H1 (cell line): Measurements from ENCODE around the gene TNIK. TPM values are rescaled to one million over a fixed set of nuclear protein-coding genes. Genes with fewer than 3 reads are reported as not detected.

Experiments
- CTCF ChIA-PET: fragments of 300-600 bp; sonication (Branson Sonifier 250); formaldehyde crosslinking; loops from one replicate; lab custom pipeline; 2021; ENCODE audit not compliant: partially characterized antibody; lab: Charles Lee
- POLR2A ChIA-PET: fragments of 300-600 bp; sonication (Branson Sonifier 250); formaldehyde crosslinking; loops from one replicate; lab custom pipeline; 2021; ENCODE audit warnings: inconsistent platforms; ENCODE audit not compliant: partially characterized antibody; lab: Charles Lee
- DNase-seq, 2 experiments: peaks; one replicate each; pipeline versions ENCODE4 v3.0.0 to v3.0.0-alpha.2; 2010 to 2022; ENCODE audit warnings: low spot score in 2 of 2, low read depth in 1 of 2, mixed read lengths in 1 of 2
- FAIRE-seq: peaks from 2 replicates; lab custom pipeline; 2011; peaks lifted over from hg19 to GRCh38; lab: Jason Lieb, UNC
- H2AFZ ChIP-seq: 2 replicates; pipeline ENCODE4 v1.8.1; 2012; ENCODE audit warnings: low read length, inconsistent platforms
- H2AK5ac ChIP-seq: 2 replicates; pipeline ENCODE4 v1.6.1; 2013; ENCODE audit warnings: low read depth, low read length
- H2BK120ac ChIP-seq: replicated peaks from 2 replicates; pipeline ENCODE3; 2013; ENCODE audit warnings: low read depth, low read length, inconsistent platforms
- H2BK12ac ChIP-seq: 2 replicates; pipeline ENCODE4 v1.6.1; 2013; ENCODE audit warnings: low read depth, low read length
- H2BK15ac ChIP-seq: 2 replicates; pipeline ENCODE4 v1.6.1; 2013; ENCODE audit warnings: low read length
- H2BK20ac ChIP-seq: 2 replicates; pipeline ENCODE4 v1.6.1; 2013; ENCODE audit warnings: low read length
- H2BK5ac ChIP-seq: 2 replicates; pipeline ENCODE4 v1.6.1; 2013; ENCODE audit warnings: low read depth, low read length
- H3K14ac ChIP-seq: 2 replicates; pipeline ENCODE4 v1.6.1; 2013; ENCODE audit warnings: inconsistent platforms; ENCODE audit not compliant: insufficient read length
- H3K18ac ChIP-seq: 2 replicates; pipeline ENCODE4 v1.6.1; 2013; ENCODE audit warnings: low read length; ENCODE audit errors: extremely low read depth
- H3K23ac ChIP-seq: 2 replicates; pipeline ENCODE4 v1.6.1; 2013; ENCODE audit warnings: inconsistent platforms; ENCODE audit not compliant: insufficient read length
- H3K23me2 ChIP-seq: 2 replicates; pipeline ENCODE4 v1.6.1; 2013; ENCODE audit warnings: low read depth, low read length
- H3K27ac ChIP-seq: 2 replicates; pipeline ENCODE4 v1.6.1; 2011; ENCODE audit warnings: low read depth, low read length, inconsistent platforms
- H3K27me3 ChIP-seq, 4 experiments: replicated peaks in 1 of 4; 1 replicate in 1 of 4; 2 replicates in 3 of 4; pipeline versions ENCODE4 v1.6.1 to v1.8.1; 2011 to 2013; ENCODE audit warnings: low read length in 3 of 4, mild to moderate bottlenecking in 3 of 4, inconsistent platforms in 2 of 4, mixed read lengths in 2 of 4, moderate library complexity in 1 of 4; ENCODE audit not compliant: control insufficient read depth in 3 of 4, insufficient read depth in 3 of 4; ENCODE audit errors: extremely low read depth in 1 of 4
- H3K36me3 ChIP-seq, 4 experiments: 2 replicates each; pipeline versions ENCODE4 v1.6.1 to v1.8.1; 2011 to 2013; ENCODE audit warnings: mild to moderate bottlenecking in 4 of 4, low read length in 3 of 4, moderate library complexity in 2 of 4, control low read depth in 1 of 4, inconsistent platforms in 1 of 4; ENCODE audit not compliant: insufficient read depth in 4 of 4, control insufficient read depth in 2 of 4
- H3K4ac ChIP-seq: replicated peaks from 2 replicates; pipeline ENCODE3; 2013; ENCODE audit warnings: low read length, low read depth, mixed read lengths, inconsistent platforms; ENCODE audit not compliant: insufficient read length
- H3K4me1 ChIP-seq, 4 experiments: replicated peaks in 1 of 4; 1 replicate in 1 of 4; 2 replicates in 3 of 4; pipeline versions ENCODE4 v1.6.1 to v1.8.1; 2011 to 2013; ENCODE audit warnings: low read length in 3 of 4, inconsistent platforms in 2 of 4, mixed read lengths in 1 of 4; ENCODE audit not compliant: insufficient read depth in 4 of 4, control insufficient read depth in 3 of 4
- H3K4me2 ChIP-seq, 2 experiments: 2 replicates each; pipeline versions ENCODE4 v1.6.1 to v1.8.1; 2011 to 2013; ENCODE audit warnings: low read depth in 2 of 2, low read length in 2 of 2, control low read depth in 1 of 2, inconsistent platforms in 1 of 2, mild to moderate bottlenecking in 1 of 2; ENCODE audit not compliant: insufficient read depth in 1 of 2
- H3K4me3 ChIP-seq, 4 experiments: fragments of 200-600, 300-600 bp in 1 of 4; sonication (generic), shearing (Covaris generic), sonication (Bioruptor Twin) in 1 of 4; 2 replicates each; pipeline versions ENCODE4 v1.5.1 to v1.8.1; 2011 to 2016; ENCODE audit warnings: low read length in 4 of 4, low read depth in 3 of 4, control low read depth in 2 of 4, inconsistent platforms in 2 of 4, mild to moderate bottlenecking in 2 of 4, mixed read lengths in 1 of 4, moderate library complexity in 1 of 4; ENCODE audit not compliant: insufficient read depth in 2 of 4; ENCODE audit errors: extremely low read depth in 1 of 4
- H3K56ac ChIP-seq: replicated peaks from 2 replicates; pipeline ENCODE3; 2013; ENCODE audit warnings: low read depth, mild to moderate bottlenecking, mixed read lengths, low read length, inconsistent platforms; ENCODE audit not compliant: insufficient read length
- H3K79me1 ChIP-seq: 2 replicates; pipeline ENCODE4 v1.6.1; 2013; ENCODE audit warnings: low read depth, low read length, control low read depth
- H3K79me2 ChIP-seq, 2 experiments: 2 replicates each; pipeline versions ENCODE4 v1.6.1 to v1.8.1; 2012 to 2013; ENCODE audit warnings: low read length in 2 of 2, mild to moderate bottlenecking in 2 of 2, inconsistent platforms in 1 of 2; ENCODE audit not compliant: insufficient read depth in 2 of 2, control insufficient read depth in 1 of 2
- H3K9ac ChIP-seq, 4 experiments: replicated peaks in 1 of 4; 1 replicate in 1 of 4; 2 replicates in 3 of 4; pipeline versions ENCODE4 v1.6.1 to v1.8.1; 2011 to 2013; ENCODE audit warnings: low read depth in 3 of 4, low read length in 3 of 4, control low read depth in 2 of 4, mild to moderate bottlenecking in 2 of 4, moderate library complexity in 2 of 4, inconsistent platforms in 1 of 4; ENCODE audit errors: extremely low read depth in 1 of 4
- H3K9me3 ChIP-seq, 2 experiments: 2 replicates each; pipeline versions ENCODE4 v1.6.1 to v1.8.1; 2012 to 2013; ENCODE audit warnings: mild to moderate bottlenecking in 2 of 2, moderate library complexity in 2 of 2, control low read depth in 1 of 2, inconsistent platforms in 1 of 2, low read depth in 1 of 2, low read length in 1 of 2, mixed read lengths in 1 of 2; ENCODE audit not compliant: insufficient read depth in 2 of 2
- H4K20me1 ChIP-seq, 2 experiments: replicated peaks in 1 of 2; 2 replicates each; pipeline versions ENCODE3 to v1.8.1; 2011 to 2013; ENCODE audit warnings: inconsistent platforms in 2 of 2, low read length in 2 of 2, mild to moderate bottlenecking in 1 of 2; ENCODE audit not compliant: insufficient read depth in 2 of 2, control insufficient read depth in 1 of 2
- H4K5ac ChIP-seq: 2 replicates; pipeline ENCODE4 v1.6.1; 2013; ENCODE audit warnings: low read length, low read depth, mixed read lengths, inconsistent platforms; ENCODE audit not compliant: insufficient read length
- H4K8ac ChIP-seq: 2 replicates; pipeline ENCODE4 v1.8.0; 2013; ENCODE audit warnings: mild to moderate bottlenecking, moderate library complexity, low read length, inconsistent platforms; ENCODE audit not compliant: insufficient read depth; ENCODE audit errors: extremely low read depth
- H4K91ac ChIP-seq: replicated peaks from 2 replicates; pipeline ENCODE3; 2013; ENCODE audit warnings: low read length, mixed read lengths, inconsistent platforms; ENCODE audit not compliant: insufficient read length
- EP300 ChIP-seq, 2 experiments: IDR thresholded peaks; 1 replicate in 1 of 2; 2 replicates in 1 of 2; pipeline ENCODE4 v1.6.1; 2011 to 2012; ENCODE audit warnings: low read depth in 2 of 2, low read length in 2 of 2, mild to moderate bottlenecking in 2 of 2, borderline replicate concordance in 1 of 2, inconsistent platforms in 1 of 2, moderate library complexity in 1 of 2
- WGBS, 2 experiments: shearing (Covaris generic) in 1 of 2; methylation state at CpG; one replicate each; pipeline versions ENCODE4 v1.1.6 to v1.1.7; 2013 to 2015; ENCODE audit warnings: low lambda C conversion rate in 2 of 2, mixed read lengths in 2 of 2, inconsistent platforms in 1 of 2, low coverage in 1 of 2, missing lambda C conversion rate in 1 of 2; ENCODE audit not compliant: insufficient replicate concordance in 2 of 2, insufficient coverage in 1 of 2, insufficient read length in 1 of 2; ENCODE audit errors: extremely low coverage in 1 of 2, missing lambda C conversion rate in 1 of 2; 5-methylcytosine and 5-hydroxymethylcytosine counted together
- polyA plus RNA-seq, 7 experiments: library from polyadenylated mRNA; depleted of rRNA in 3 of 7; stranded (reverse) in 5 of 7; unstranded in 2 of 7; fragments of >200 nt in 5 of 7; fragments of 200-250 nt in 2 of 7; gene quantifications; 1 replicate in 5 of 7; 2 replicates in 1 of 7; 4 replicates in 1 of 7; pipeline versions ENCODE4 v1.2.1 to v1.2.3, GENCODE V29; 2011 to 2013; ENCODE audit warnings: missing spikeins in 2 of 7, mixed read lengths in 2 of 7
- total RNA-seq: library from RNA; stranded (reverse); fragmentation: NEBNext Ultra II Directional; extraction: Animal tissue kit (Norgen Biotek cat#: 25700); gene quantifications from 2 replicates; pipeline ENCODE4 v1.2.1, GENCODE V29; 2021

The TNIK gene
- total and polyA plus RNA-seq, 2 of the 8 experiments (the other 6 are each of a cell fraction or from before 2014, with no cell fraction given), result 7.4 to 42.0 TPM

DNA sequence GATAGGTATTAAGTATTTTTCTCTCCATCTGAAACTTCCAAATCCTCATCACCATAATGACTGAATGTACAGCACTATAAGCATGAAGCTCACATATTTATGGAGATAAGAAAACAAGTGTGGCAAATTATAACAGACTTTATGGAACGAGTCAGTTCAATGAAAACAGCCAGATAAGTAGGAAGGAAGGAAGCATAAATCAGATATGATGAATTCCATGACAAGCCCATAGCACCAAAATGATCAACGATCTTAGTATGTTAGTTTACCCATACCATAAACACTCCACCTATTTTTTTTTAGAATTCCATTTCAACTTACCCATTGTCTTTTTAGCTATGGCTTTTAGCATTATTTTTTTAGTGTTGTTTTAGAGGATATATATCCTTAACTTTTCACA lies 169.5 kb downstream of the TNIK start:
- H2BK15ac ChIP-seq, result no peak overlapping the region
- no peaks in the 10 kb centered on the region for H3K23me2 ChIP-seq
- CTCF ChIA-PET, result interaction anchor here (0.6 kb wide), 1 partner anchor 412 kb away, joined by 3 read pairs; no protein-coding TSS in a partner anchor
- no peak overlapping the region for H4K5ac ChIP-seq
- H2BK12ac ChIP-seq, result no peak overlapping the region
- POLR2A ChIA-PET, result interaction anchor here (1.0 kb wide), 1 partner anchor 11 kb away, joined by 3 read pairs; no protein-coding TSS in a partner anchor
- no peak overlapping the region for H2AFZ ChIP-seq
- H2AK5ac ChIP-seq, result no peak overlapping the region
- H3K23ac ChIP-seq, result no peak overlapping the region
- no peak overlapping the region for H2BK5ac ChIP-seq
- FAIRE-seq, result no peak
- no peak for TF ChIP-seq EP300 (IDR thresholded peaks at IDR 0.05; ENCODE audit: borderline replicate concordance in 1 of 2, low read depth in 2 of 2, low read length in 2 of 2)
- no peaks in the 10 kb centered on the region for H3K36me3 ChIP-seq
- no peak for DNase-seq
- H3K14ac ChIP-seq, result no peak overlapping the region
- no peak overlapping the region for H3K9ac ChIP-seq
- no peak overlapping the region for H3K4ac ChIP-seq
- no peaks in the 10 kb centered on the region for H3K9me3 ChIP-seq
- no peaks in the 10 kb centered on the region for H3K79me2 ChIP-seq
- H3K27me3 ChIP-seq, result no peaks in the 10 kb centered on the region
- H3K56ac ChIP-seq, result no peak overlapping the region
- H3K18ac ChIP-seq, result no peak overlapping the region
- no peak overlapping the region for H4K8ac ChIP-seq
- H3K4me2 ChIP-seq, result no peak overlapping the region
- no peaks in the 10 kb centered on the region for H4K20me1 ChIP-seq
- no peak overlapping the region for H2BK120ac ChIP-seq
- H2BK20ac ChIP-seq, result no peak overlapping the region
- 88% methylated on average over 2 of the region's 2 CpGs; no CpG with 5 or more reads in 1 of the 2 experiments for WGBS, 2 experiments
- H3K4me3 ChIP-seq, result no peak overlapping the region
- H3K4me1 ChIP-seq, result peaks cover 0 to 6% (median 2%) of the 10 kb centered on the region in 4 experiments; a peak in 2 of 7 replicates
- H3K27ac ChIP-seq, result no peak overlapping the region
- no peaks in the 10 kb centered on the region for H3K79me1 ChIP-seq
- H4K91ac ChIP-seq, result no peak overlapping the region
